HG02642 (cell line): Measurements from ENCODE around the gene ZC3H7B.
A peak's percentile ranks its signal among the peaks of the same experiment; 100 is the strongest.
"Not testable (repeated sequence)": the region's sequence is repeated elsewhere in the genome, so short reads cannot be mapped to it uniquely, and the experiment has no call there.

ENCODE experiments used
- ATAC-seq: cut with Tn5 transposase; IDR thresholded peaks from one replicate; pipeline ENCODE4 v1.9.1; 2021; ENCODE audit warnings: mild to moderate bottlenecking; ENCODE audit not compliant: unreplicated experiment, poor library complexity

Gene ZC3H7B

GRCh38 chr22:41301085-41302020, at the start of gene ZC3H7B:
Gene ZC3H7B (plus strand): TSS chr22:41301525. CDS start chr22:41320661, 19,136 bp downstream.
- ATAC-seq, result peak; percentile 86

- ATAC-seq, result no peak
Observed at GRCh38 chr22:41252365-41252764, 49.0 kb upstream of the ZC3H7B start.

- no peak for ATAC-seq
Observed at GRCh38 chr22:41254230-41254629, 47.1 kb upstream of the ZC3H7B start.

GRCh38 chr22:41256254-41257253, 44.8 kb upstream of the ZC3H7B start:
- no peak for ATAC-seq

- ATAC-seq, result no peak
Observed at GRCh38 chr22:41257696-41258095, 43.6 kb upstream of the ZC3H7B start.

GRCh38 chr22:41259756-41260155, 41.6 kb upstream of the ZC3H7B start:
- ATAC-seq, result not testable (repeated sequence)

- no peak for ATAC-seq
Observed at GRCh38 chr22:41260871-41261270, 40.5 kb upstream of the ZC3H7B start.

GRCh38 chr22:41261541-41262249, 39.6 kb upstream of the ZC3H7B start:
- no peak for ATAC-seq

GRCh38 chr22:41262250-41262765, 39.0 kb upstream of the ZC3H7B start:
- ATAC-seq, result no peak

- ATAC-seq, result no peak
Observed at GRCh38 chr22:41263704-41264103, 37.6 kb upstream of the ZC3H7B start.

GRCh38 chr22:41264408-41264941, 36.9 kb upstream of the ZC3H7B start:
- ATAC-seq, result no peak

- ATAC-seq, result no peak
Observed at GRCh38 chr22:41267958-41268357, 33.4 kb upstream of the ZC3H7B start.

GRCh38 chr22:41271787-41272186, 29.5 kb upstream of the ZC3H7B start:
- no peak for ATAC-seq

GRCh38 chr22:41273128-41273527, 28.2 kb upstream of the ZC3H7B start:
- ATAC-seq, result no peak

GRCh38 chr22:41274856-41275255, 26.5 kb upstream of the ZC3H7B start:
- ATAC-seq, result no peak

GRCh38 chr22:41280065-41280464, 21.3 kb upstream of the ZC3H7B start:
- ATAC-seq, result no peak

GRCh38 chr22:41280854-41281253, 20.5 kb upstream of the ZC3H7B start:
- no peak for ATAC-seq

GRCh38 chr22:41284465-41284864, 16.9 kb upstream of the ZC3H7B start:
- no peak for ATAC-seq

- ATAC-seq, result peak; percentile 17
Observed at GRCh38 chr22:41285441-41285819, 15.9 kb upstream of the ZC3H7B start.
